Effector memory CD8-positive, alpha-beta T cell (primary cell): Measurements from ENCODE around the gene ZFYVE26.
A peak's percentile ranks its signal among the peaks of the same experiment; 100 is the strongest.

ENCODE experiments used
- ATAC-seq: fragments of 150-1000 bp; cut with Tn5 transposase; replicated peaks from 2 replicates; pipeline ENCODE4 v1.10.0; 2021; ENCODE audit warnings: mild to moderate bottlenecking, moderate library complexity
- DNase-seq, 3 experiments: peaks; one replicate each; pipeline ENCODE4 v3.0.0; 2021
- H3K27ac Mint-ChIP-seq, 2 donors: one replicate each; pipeline ENCODE4 v1.8.0; 2022; ENCODE audit warnings: mild to moderate bottlenecking in 2 of 2, mixed read lengths in 2 of 2, moderate library complexity in 2 of 2
- H3K27me3 Mint-ChIP-seq, 2 donors: one replicate each; pipeline ENCODE4 v1.8.0; 2022; ENCODE audit warnings: mixed read lengths in 2 of 2
- H3K36me3 Mint-ChIP-seq: one replicate; pipeline ENCODE4 v1.8.0; 2022; ENCODE audit warnings: mild to moderate bottlenecking, moderate library complexity, mixed read lengths; ENCODE audit not compliant: insufficient read depth
- H3K4me1 Mint-ChIP-seq, 2 donors: one replicate each; pipeline ENCODE4 v1.8.0; 2022; ENCODE audit warnings: low read depth in 2 of 2, mixed read lengths in 2 of 2
- H3K4me3 Mint-ChIP-seq, 2 donors: one replicate each; pipeline ENCODE4 v1.8.0; 2022; ENCODE audit warnings: mild to moderate bottlenecking in 2 of 2, mixed read lengths in 2 of 2, moderate library complexity in 2 of 2
- H3K9me3 Mint-ChIP-seq, 2 donors: one replicate each; pipeline ENCODE4 v1.8.0; 2022; ENCODE audit warnings: mixed read lengths in 2 of 2

ZFYVE26 gene

GRCh38 chr14:67785270-67786109 lies 30.9 kb downstream of the ZFYVE26 start:
- no peaks in the 10 kb centered on the region for H3K4me1 Mint-ChIP-seq
- DNase-seq (no peak), ATAC-seq (no peak)
- H3K9me3 Mint-ChIP-seq: no peaks in the 10 kb centered on the region
- peaks cover 62% of the 10 kb centered on the region for H3K36me3 Mint-ChIP-seq
- H3K27ac Mint-ChIP-seq: peak overlapping the region in 1 of 2 donors; percentile 53
- H3K4me3 Mint-ChIP-seq: no peak overlapping the region
- no peaks in the 10 kb centered on the region for H3K27me3 Mint-ChIP-seq

GRCh38 chr14:67784244-67784823 lies 32.1 kb downstream of the ZFYVE26 start:
- Mint-ChIP-seq H3K27ac (no peak overlapping the region), H3K4me3 (no peak overlapping the region), H3K36me3 (peaks cover 67% of the 10 kb centered on the region), H3K9me3 (no peaks in the 10 kb centered on the region), H3K4me1 (no peaks in the 10 kb centered on the region), H3K27me3 (no peaks in the 10 kb centered on the region)
- ATAC-seq (no peak), DNase-seq (no peak)

- no peaks in the 10 kb centered on the region for H3K4me1 Mint-ChIP-seq
- H3K9me3 Mint-ChIP-seq: no peaks in the 10 kb centered on the region
- no peaks in the 10 kb centered on the region for H3K27me3 Mint-ChIP-seq
- no peak overlapping the region for H3K27ac Mint-ChIP-seq
- DNase-seq: no peak
- no peak overlapping the region for H3K4me3 Mint-ChIP-seq
- H3K36me3 Mint-ChIP-seq: peaks cover 56% of the 10 kb centered on the region
- ATAC-seq: no peak
These were observed 34.3 kb downstream of the ZFYVE26 start for GRCh38 chr14:67782090-67782489.

- H3K27ac Mint-ChIP-seq: no peak overlapping the region
- ATAC-seq (no peak), DNase-seq (no peak)
- no peaks in the 10 kb centered on the region for H3K27me3 Mint-ChIP-seq
- no peaks in the 10 kb centered on the region for H3K4me1 Mint-ChIP-seq
- H3K36me3 Mint-ChIP-seq: peaks cover 54% of the 10 kb centered on the region
- no peaks in the 10 kb centered on the region for H3K9me3 Mint-ChIP-seq
- H3K4me3 Mint-ChIP-seq: no peak overlapping the region
These were observed 37.6 kb downstream of the ZFYVE26 start for GRCh38 chr14:67778792-67779191.

GRCh38 chr14:67776653-67777322 lies 39.6 kb downstream of the ZFYVE26 start:
- no peak for ATAC-seq
- H3K27ac Mint-ChIP-seq: no peak overlapping the region
- no peaks in the 10 kb centered on the region for H3K27me3 Mint-ChIP-seq
- DNase-seq: no peak
- H3K9me3 Mint-ChIP-seq: no peaks in the 10 kb centered on the region
- H3K4me1 Mint-ChIP-seq: no peaks in the 10 kb centered on the region
- H3K36me3 Mint-ChIP-seq: peaks cover 63% of the 10 kb centered on the region
- H3K4me3 Mint-ChIP-seq: no peak overlapping the region

GRCh38 chr14:67773844-67774377 lies 42.5 kb downstream of the ZFYVE26 start:
- Mint-ChIP-seq H3K4me1 (no peaks in the 10 kb centered on the region), H3K27ac (no peak overlapping the region), H3K36me3 (peaks cover 51% of the 10 kb centered on the region), H3K4me3 (no peak overlapping the region), H3K9me3 (no peaks in the 10 kb centered on the region), H3K27me3 (no peaks in the 10 kb centered on the region)
- DNase-seq: no peak
- no peak for ATAC-seq

- no peak overlapping the region for H3K4me3 Mint-ChIP-seq
- DNase-seq (no peak), ATAC-seq (no peak)
- H3K27me3 Mint-ChIP-seq: no peaks in the 10 kb centered on the region
- no peak overlapping the region for H3K27ac Mint-ChIP-seq
- H3K9me3 Mint-ChIP-seq: no peaks in the 10 kb centered on the region
- no peaks in the 10 kb centered on the region for H3K4me1 Mint-ChIP-seq
- H3K36me3 Mint-ChIP-seq: peaks cover 45% of the 10 kb centered on the region
These were observed 48.2 kb downstream of the ZFYVE26 start for GRCh38 chr14:67768219-67768618.

GRCh38 chr14:67766035-67766680 lies 50.2 kb downstream of the ZFYVE26 start:
- H3K4me1 Mint-ChIP-seq: no peaks in the 10 kb centered on the region
- no peaks in the 10 kb centered on the region for H3K9me3 Mint-ChIP-seq
- H3K4me3 Mint-ChIP-seq: no peak overlapping the region
- no peak for ATAC-seq
- no peak for DNase-seq
- no peak overlapping the region for H3K27ac Mint-ChIP-seq
- peaks cover 37% of the 10 kb centered on the region for H3K36me3 Mint-ChIP-seq
- H3K27me3 Mint-ChIP-seq: no peaks in the 10 kb centered on the region

- Mint-ChIP-seq H3K4me3 (no peak overlapping the region), H3K4me1 (no peaks in the 10 kb centered on the region), H3K9me3 (no peaks in the 10 kb centered on the region), H3K27me3 (no peaks in the 10 kb centered on the region), H3K27ac (peak overlapping the region in 1 of 2 donors; percentile 62), H3K36me3 (peaks cover 38% of the 10 kb centered on the region)
- DNase-seq (no peak), ATAC-seq (no peak)
These were observed 51.1 kb downstream of the ZFYVE26 start for GRCh38 chr14:67765192-67765834.

- H3K36me3 Mint-ChIP-seq: peaks cover 31% of the 10 kb centered on the region
These were observed 51.9 kb downstream of the ZFYVE26 start for GRCh38 chr14:67764496-67764895.

GRCh38 chr14:67763158-67763822 lies 53.1 kb downstream of the ZFYVE26 start:
- no peak for DNase-seq
- peak overlapping the region in 1 of 2 donors; percentile 9 for H3K27ac Mint-ChIP-seq
- H3K4me1 Mint-ChIP-seq: no peaks in the 10 kb centered on the region
- H3K4me3 Mint-ChIP-seq: no peak overlapping the region
- peaks cover 29% of the 10 kb centered on the region for H3K36me3 Mint-ChIP-seq
- no peak for ATAC-seq
- H3K9me3 Mint-ChIP-seq: no peaks in the 10 kb centered on the region
- H3K27me3 Mint-ChIP-seq: no peaks in the 10 kb centered on the region

More at GRCh38 chr14:67764496-67764895, 51.9 kb downstream of the ZFYVE26 start:
- DNase-seq (no peak), ATAC-seq (no peak)
- H3K9me3 Mint-ChIP-seq: no peaks in the 10 kb centered on the region
- no peaks in the 10 kb centered on the region for H3K27me3 Mint-ChIP-seq
- no peaks in the 10 kb centered on the region for H3K4me1 Mint-ChIP-seq
- H3K4me3 Mint-ChIP-seq: no peak overlapping the region
- H3K27ac Mint-ChIP-seq: peak overlapping the region; percentile 9 to 62

GRCh38 chr14:67762051-67762450 lies 54.3 kb downstream of the ZFYVE26 start:
- Mint-ChIP-seq H3K4me3 (no peak overlapping the region), H3K27ac (no peak overlapping the region), H3K4me1 (no peaks in the 10 kb centered on the region), H3K9me3 (no peaks in the 10 kb centered on the region), H3K36me3 (peaks cover 28% of the 10 kb centered on the region), H3K27me3 (no peaks in the 10 kb centered on the region)
- ATAC-seq: no peak
- DNase-seq: no peak
